NCI-H2029 (cell line): ENCODE data around the gene DGKZ.

Experiments used
- DNase-seq: peaks from one replicate; lab custom pipeline; 2025; lab: John Stamatoyannopoulos, UW

DGKZ gene

GRCh38 chr11:46393759-46394158 lies 46.5 kb downstream of the DGKZ start:
- DNase-seq: no peak

GRCh38 chr11:46397526-46397925 lies 50.3 kb downstream of the DGKZ start:
- DNase-seq: no peak

DNA sequence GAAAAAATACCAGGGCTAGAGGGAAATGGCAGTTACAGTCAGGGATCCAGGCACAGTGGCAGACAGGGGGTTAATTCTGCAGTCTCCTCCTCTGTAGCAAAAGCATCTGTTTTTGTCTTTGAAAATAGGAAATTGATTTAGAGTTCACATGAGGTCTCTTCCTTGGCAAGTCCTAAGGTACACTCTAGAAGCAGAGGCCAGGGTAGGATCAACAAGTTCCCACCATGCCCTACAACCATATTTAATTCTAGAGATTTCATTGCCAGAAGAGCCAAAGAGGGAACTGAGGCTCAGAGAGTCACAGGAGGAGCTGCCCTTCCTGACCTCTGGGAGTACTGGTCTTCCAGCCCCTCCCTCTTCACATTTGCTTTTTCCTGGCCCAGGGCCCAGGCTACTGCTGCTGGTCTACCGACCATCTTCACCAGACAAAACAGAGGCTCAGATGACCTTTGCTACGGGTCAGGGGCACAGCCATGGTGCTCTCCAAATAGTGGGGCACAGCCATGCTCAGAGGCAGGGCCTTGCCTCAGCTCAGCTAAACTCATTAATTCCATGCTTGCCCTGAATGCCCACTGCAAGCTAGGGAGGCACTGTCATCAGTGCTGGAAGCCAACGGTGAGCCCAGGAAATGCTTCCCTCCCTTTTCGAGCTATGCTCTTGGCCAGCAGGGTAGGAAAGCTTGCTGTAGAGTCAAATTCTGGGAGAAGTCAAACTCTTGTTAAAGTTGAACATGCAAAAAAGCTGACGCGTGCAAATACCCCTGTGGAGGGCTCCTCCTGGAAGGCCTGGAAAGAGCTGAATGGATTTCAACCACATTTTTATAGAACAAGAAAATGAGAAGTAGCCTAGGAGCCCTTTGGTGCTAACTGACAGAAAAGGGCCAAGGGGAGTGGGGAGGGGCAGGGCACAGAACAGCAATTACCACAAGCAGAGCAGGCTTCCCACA lies 56.0 kb downstream of the DGKZ start:
- DNase-seq: no peak

DNA sequence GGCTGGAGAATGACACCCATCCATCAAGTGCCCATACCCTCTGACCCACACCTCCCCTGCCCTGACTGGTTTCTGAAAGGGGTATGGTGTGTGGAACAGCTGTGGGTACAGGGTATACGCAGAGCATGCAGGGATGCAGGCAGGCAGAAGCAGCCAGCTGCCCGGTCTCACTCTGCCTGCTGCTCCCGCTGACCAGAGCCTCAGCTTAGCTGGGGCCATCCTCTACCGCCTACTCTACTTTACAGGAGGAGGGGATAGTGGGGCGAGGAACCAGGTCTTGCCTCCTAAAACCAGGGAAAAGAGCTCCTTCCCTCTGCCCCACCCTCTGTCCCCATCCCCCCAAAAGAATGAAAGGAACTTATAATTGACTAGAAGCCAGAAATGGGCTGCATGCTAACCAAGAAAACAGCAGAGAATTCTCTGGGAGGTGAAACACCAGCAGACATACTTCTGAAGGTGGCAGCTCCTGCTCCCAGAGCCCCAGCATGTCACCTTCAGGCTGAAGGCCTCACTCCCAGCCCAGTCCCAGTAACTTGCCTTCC lies 57.3 kb downstream of the DGKZ start:
- DNase-seq: no peak

- no peak for DNase-seq
Measured at GRCh38 chr11:46407635-46408034, 60.4 kb downstream of the DGKZ start.

DNA sequence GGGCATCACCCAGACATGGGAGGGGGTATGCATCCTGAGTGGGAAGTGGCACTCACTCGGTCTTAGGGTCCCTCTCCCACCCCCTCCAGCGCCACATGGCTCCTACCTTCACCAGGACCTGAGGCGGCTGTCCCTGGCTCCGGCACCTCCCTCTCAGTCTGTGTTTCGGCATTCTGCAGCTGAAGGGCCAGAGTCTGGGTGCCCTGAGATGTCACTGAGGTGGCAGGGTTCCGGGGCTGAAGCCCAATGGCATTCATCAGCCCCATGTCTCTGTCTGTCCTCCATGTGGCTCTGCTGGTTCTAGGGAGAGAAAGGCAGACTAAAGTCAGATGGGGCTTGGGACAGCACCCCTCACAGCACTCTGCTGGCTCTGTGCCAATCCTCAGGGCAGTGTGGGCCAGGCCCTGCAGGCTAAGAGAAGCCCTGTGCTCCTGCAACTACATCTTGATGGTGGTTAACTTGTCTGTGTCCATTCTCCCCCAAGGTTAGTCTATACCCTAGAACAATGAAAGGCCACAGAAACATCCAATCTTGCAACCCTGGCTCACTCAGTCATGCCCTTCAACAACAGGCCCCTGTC lies 61.2 kb downstream of the DGKZ start:
- DNase-seq: no peak

DNA sequence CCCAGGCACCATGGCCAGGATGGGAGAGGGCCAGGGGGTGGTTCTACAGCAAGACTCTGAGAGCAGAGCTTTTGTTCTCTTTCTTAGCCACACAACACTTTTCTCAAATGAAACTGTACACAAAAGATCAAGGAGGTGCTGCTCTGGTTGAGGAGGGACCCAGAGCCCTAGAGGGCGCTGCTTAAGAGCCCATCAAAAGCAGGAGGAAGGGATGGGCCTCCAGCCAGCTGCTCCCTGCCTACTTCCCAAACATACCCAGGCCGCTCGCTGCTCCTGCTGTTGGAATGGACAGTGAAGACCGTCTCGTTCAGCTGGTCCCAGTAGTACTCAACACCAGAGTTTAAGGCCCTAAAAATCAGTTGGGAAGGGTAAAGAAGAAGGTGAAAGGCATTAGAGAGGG lies 62.8 kb downstream of the DGKZ start:
- peak; percentile 16 for DNase-seq

DNA sequence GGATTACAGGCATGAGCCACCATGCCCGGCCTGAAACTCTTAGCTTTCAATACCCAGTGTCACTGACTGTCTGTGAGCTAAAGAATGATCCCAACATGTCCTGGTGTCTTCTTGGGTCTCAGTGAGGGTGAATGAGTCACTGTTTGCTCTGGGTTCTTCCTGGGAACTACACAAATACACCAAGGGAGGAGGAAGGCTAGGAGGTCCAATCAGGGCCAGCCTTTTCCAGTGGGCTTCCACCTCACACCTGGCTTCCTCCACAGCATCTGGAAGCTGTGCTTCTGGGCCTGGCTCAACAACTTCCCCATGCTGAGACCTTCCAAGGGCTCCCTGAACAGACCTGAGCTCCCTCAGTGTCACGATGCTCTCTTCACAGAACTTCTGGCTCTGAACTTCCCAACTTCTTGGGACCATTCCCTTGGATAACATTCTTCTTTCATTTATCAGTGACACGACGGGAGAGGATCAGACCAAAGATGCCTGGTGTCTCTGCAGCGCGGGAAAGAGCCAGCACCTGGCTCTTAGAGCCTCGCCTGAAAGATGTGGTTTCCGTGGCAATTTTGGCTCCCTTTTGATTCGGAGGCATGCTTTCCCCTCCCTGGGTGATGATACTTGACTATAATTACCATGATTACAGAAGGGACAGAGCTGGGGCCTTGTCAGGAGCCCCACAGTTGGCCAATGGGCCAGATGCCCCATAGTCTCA lies 66.7 kb downstream of the DGKZ start:
- DNase-seq: peak; percentile 27

DNA sequence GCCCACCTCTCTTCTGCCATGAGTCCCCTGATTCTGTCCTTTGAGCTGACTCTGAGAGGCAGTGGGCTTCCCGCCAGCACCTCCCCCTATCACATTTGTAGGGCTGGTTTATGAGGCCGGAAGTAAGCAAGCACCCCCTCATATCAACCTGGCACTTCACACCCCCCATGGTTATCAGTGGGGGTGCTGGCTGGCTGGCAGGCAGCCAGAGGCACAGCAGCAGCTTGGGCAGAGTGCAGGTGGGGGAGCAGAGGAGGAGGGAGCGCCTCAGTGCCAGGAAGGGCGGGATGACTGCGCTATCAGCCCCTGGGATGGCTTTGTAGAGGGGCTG lies 67.2 kb downstream of the DGKZ start:
- no peak for DNase-seq

DNA sequence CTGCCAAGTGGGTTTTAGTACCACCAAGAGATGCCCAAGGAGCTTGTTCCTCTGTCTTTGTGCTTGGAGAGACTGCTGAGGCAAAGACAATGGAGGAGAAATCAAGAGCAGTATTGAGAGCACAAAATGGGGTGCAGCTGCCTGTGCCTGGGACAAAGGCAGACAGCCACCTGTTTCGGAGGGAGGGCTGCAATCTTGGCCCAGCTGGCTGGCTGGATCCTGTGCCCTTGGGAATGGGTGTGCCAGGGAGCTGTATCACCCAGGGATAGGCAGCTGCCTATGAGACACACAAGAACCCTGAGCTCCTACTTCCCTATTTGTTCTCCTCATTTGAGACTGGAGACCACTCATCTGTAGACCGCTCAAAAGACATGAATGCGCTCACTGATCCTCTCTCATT lies 67.6 kb downstream of the DGKZ start:
- DNase-seq: no peak

DNA sequence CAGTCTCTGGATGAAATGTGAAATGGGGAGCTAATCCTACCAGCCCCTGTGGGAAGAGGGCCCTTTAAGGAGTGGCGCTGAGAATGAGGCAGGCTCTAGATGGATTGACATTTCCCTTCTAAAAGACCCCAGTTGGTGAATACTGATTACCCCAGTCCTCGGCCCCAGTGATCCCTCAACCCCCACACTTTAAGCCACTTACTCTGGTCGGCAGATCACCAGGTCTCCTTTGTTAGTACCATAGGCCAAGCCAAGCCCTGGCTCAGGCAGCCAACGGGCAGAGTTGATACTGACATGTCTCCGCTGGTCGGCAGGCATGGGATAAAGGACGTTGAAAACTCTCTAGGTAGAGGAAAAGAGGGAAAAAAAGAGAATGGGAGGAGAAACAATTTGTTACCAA lies 70.4 kb downstream of the DGKZ start:
- DNase-seq: no peak

DNA sequence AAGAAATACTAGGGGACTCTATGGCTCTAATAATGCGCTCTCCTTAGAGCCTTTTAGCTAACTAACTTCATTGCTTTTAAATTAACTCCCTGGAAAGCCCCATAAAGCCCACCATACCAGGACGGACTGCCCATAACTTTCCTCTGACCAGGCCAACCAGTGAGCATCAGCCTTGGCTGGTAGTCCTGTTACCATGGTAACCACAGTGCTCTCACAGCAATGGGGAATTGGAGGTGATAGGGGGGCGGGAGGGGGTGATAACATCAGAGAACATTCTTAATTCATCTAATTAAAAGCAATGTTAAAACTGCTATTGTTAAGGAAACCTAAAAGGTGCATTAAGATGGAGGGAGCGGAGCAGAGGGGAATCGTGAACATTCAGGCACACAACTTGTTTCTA lies 71.5 kb downstream of the DGKZ start:
- DNase-seq: no peak

DNA sequence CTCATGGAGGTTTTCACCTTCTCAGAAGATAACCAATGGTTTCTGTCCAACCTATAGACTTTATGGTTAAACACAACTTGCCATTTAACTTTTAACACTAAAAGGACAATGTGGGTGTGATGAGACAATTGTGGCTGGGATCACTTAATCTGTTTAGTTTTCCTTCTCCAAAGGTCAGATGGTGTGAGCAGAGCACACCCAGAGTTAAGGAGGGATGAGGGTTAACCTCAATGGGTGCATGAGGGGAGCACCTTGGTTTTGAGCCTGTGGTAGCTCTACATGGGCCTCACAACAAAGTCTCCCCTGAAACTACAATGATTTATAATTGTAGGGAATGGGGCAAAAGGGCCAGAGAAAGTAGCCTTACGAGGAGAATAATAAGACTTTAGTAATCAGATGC lies 73.2 kb downstream of the DGKZ start:
- no peak for DNase-seq

DNA sequence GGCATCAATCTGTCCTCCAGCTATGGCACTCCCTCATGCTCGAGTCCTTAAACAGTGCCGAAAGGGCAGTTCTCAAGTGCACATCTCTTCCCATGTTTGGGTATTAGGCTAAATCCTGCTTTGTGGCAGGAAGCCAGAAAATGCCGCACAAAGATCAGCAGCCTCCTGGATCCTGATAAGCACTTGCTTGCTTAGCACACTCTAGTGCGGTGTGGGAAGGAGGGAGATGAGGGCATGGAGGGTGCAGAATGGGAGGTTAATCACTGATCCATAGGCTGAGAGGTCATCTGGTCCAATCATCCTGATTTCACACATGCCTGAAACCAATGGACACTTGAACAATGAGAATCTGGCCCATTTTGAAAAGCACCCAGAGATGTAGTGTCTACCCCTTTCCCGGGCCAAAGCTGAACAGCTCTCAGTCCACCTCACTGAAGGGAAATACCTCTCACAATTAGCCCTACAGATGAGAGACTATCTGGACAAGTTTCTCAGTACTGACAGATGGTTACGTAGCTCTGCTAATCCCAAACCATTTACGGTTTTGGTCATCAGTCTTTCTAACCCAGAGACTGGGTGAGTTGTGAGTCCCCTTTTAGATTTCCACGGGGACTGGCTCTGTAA lies 74.1 kb downstream of the DGKZ start:
- no peak for DNase-seq

GRCh38 chr11:46422588-46422987 lies 75.3 kb downstream of the DGKZ start:
- no peak for DNase-seq

DNA sequence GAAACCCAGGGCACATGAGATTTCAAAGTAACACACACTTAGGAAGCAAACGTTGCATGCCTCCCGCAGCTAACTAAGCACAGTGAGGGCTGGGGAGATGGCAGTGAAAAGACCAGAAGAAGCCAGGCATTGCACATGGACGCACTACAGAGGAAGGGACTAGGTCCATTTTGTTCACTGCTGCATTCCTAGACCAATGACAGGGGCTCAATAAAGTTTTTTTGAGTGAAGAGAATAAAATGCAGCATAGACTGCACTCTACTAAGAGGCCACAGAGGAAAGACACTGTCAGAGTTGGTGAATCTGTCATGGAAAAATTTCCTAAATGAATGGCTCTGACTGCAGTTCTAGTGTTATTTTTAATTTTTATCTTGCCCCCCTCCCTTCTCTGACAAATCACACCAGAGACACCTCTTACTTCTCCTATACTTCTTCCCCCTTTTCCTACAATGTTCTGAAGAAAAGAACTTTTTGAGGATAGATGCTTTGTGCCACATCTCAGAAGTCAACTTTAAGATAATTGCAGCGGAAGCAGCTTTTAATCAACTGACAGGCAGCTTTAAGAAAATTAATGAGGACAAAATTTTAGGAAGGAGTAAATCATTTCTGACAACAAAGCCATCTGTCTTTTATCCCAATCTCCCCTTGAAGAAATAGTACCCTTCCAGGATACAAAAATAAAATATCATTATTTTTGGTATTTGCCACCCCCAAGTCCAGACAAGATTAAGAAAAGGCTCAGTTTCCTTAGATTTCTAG lies 79.1 kb downstream of the DGKZ start:
- no peak for DNase-seq

DNA sequence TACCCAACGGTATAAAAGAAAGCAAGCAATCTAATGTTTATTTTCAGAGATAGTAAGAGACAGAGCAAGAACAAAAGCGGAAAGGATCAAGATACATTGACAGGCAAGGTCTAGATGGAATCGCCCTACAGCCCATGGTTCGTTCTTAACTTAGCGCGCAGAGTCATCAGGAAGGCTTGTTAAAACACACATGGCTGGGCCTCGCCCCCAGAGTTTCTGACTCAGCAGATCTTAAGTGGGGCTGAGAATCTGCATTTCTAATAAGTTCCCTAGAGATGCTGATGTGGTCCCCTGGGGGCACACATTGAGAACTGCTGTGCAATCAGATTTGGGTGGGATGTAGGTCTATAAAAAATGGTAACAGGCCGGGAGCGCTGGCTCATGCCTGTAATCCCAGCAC lies 80.1 kb downstream of the DGKZ start:
- no peak for DNase-seq

- no peak for DNase-seq
Measured at GRCh38 chr11:46429717-46430116, 82.5 kb downstream of the DGKZ start.
